GM21717 (cell line): ENCODE data around the gene RAET1L.
"Not testable (repeated sequence)": the region's sequence is repeated elsewhere in the genome, so short reads cannot be mapped to it uniquely, and the experiment has no call there.

ENCODE experiments used
- ATAC-seq: cut with Tn5 transposase; IDR thresholded peaks from one replicate; pipeline ENCODE4 v1.9.1; 2021; ENCODE audit warnings: mild to moderate bottlenecking, moderate library complexity; ENCODE audit not compliant: unreplicated experiment

Gene RAET1L, protein sequence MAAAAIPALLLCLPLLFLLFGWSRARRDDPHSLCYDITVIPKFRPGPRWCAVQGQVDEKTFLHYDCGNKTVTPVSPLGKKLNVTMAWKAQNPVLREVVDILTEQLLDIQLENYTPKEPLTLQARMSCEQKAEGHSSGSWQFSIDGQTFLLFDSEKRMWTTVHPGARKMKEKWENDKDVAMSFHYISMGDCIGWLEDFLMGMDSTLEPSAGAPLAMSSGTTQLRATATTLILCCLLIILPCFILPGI

DNA sequence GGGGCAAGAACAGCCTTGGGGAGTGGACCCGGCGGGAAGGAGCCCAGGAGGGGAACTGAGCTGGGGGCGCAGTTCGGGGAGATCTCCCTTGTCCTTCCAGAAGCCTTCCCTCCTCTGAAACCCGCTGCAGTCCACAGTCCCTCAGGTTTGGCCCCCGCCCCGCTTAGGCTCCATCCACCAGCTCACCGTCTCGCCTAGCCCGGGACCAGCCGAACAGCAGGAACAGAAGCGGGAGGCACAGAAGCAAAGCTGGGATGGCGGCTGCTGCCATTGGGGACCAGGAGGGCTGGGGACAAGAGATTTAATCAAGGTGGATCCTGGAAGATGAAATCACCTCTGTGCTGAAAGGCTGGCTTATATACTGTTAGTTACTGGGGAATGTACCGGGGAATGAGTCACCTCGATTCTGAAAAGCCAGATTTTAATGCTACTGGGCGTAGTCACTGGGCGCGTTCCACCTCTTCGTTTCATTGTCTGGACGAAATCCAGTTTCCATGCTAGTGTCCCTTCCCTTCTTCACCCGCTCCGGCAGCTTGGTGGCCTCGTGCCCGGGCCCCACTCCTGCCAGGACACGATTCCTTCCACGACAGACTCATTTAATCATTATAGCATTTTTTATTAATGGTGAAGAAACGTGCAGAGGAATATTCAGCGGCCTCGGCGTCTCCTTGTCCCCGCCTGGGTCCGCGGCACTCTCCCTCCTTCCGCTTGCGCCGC is at the start of gene RAET1L:
TSS of gene RAET1L (minus strand) at position 332 of the 717 bp plus-strand sequence. CDS start at position 271, 61 bp downstream.
- ATAC-seq: no peak

DNA sequence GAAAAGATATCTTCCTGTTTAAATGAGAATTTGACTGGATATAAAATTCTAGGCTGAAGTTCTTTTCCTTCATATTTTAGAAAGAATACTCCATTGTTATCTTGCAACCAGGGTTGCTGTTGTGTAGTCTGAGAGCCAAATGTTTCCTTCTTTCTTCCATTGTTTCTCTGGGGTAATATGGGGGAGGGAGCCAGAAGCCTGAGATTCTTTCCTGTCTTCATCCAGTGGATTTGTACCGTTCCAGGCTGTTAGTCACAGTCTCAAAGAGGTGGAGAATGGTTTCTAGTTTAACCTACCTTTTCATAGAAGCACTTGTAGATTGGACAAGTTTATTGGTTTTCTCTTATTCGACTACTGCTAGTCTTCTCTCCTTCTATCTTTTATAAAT is 49.7 kb upstream of the RAET1L start:
- ATAC-seq: no peak

DNA sequence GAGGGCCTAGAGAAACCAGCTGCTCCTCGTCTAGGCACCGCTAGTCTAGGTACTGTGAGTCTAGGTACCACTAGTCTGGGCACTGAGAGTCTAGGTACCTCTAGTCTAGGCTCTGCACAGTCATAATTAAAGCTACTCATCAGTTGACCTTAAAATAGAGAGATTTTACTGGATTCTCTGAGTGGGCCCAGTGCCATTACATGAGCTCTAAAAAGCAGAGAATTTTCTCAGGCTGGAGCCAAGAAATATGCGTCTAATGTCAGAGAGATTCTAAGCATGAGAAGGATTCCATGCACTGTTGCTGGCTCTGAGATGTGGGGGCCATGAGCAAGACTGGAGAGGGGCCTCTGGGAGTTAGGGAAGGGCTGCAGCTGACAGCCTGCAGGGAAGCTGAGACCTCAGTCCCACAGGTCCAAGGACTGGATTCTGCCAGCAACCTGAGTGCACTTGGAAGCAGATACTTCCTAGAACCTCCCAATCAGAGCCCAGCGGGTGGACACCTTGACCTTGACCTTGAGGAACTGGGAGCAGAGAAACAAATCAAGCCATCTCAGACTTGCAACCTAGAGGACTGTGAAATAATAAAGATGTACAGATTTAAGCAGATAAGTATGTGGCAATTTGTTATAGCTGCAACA is 49.2 kb upstream of the RAET1L start:
- not testable (repeated sequence) for ATAC-seq

DNA sequence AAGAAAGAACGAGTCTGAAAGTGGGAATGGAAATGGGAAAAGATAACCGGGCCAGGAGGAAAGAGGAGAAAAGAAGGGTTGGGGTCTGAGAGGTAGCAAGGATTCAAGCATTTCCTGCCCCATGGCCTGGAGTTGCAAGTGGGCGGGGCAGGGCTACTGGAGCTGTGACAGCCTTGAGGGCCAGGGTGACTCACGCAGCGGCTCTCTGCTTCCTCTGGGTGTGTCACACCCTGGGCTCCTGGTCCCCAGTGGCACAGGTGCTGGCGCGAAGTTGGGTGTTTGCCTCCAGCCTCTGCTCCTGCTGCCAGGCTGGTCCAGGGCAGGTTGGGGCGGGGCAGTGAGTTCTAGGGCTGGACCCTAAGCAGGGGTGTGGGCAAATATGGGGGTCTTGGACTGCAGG is 46.9 kb upstream of the RAET1L start:
- ATAC-seq: no peak

DNA sequence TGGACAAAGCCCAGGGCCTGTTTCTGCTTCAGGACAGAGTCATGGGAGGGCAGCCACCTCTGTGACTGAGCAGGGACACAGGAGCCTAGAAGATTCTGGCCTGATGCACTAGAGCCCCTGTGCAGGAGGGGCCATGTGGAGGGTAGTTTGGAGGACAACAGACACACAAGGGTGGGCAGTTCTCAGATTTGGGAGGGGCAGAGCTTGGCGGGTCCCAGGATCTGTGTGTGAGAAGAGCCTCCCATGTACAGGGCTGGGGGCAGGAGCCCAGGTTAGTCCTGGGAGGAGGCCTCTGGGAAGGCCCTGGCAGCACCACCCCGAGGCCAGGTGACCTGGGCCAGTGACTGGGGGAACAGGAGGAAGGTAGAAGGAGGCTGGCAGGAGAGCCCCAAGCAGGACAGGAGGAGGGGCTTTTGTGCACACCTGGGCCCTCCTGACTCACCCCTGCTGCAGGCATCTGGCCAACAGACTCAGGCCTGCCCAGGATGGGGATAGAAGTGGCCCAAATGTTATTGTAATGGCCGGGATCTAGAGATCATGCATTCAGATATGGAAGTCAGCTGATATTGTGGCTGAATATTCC is 45.0 kb upstream of the RAET1L start:
- no peak for ATAC-seq

DNA sequence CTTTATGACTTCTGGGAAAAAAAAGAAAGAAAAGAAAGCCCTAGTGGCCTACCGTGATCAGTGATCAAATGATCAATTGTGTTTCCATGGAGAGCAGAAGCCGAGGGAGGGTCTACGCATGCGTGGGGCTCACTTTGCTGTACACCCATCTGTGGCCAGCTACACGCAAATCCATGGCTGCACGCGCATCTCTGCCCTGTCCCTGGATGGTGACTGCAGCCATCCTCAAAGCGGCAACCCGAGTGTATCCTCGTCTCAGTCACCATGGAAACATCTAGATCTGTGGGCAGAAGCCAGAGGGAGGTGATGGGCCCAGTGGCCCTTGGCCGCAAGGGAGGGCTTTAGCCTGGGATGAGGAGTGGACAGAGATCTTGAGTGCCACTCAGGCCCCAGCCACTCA is 44.4 kb upstream of the RAET1L start:
- no peak for ATAC-seq

DNA sequence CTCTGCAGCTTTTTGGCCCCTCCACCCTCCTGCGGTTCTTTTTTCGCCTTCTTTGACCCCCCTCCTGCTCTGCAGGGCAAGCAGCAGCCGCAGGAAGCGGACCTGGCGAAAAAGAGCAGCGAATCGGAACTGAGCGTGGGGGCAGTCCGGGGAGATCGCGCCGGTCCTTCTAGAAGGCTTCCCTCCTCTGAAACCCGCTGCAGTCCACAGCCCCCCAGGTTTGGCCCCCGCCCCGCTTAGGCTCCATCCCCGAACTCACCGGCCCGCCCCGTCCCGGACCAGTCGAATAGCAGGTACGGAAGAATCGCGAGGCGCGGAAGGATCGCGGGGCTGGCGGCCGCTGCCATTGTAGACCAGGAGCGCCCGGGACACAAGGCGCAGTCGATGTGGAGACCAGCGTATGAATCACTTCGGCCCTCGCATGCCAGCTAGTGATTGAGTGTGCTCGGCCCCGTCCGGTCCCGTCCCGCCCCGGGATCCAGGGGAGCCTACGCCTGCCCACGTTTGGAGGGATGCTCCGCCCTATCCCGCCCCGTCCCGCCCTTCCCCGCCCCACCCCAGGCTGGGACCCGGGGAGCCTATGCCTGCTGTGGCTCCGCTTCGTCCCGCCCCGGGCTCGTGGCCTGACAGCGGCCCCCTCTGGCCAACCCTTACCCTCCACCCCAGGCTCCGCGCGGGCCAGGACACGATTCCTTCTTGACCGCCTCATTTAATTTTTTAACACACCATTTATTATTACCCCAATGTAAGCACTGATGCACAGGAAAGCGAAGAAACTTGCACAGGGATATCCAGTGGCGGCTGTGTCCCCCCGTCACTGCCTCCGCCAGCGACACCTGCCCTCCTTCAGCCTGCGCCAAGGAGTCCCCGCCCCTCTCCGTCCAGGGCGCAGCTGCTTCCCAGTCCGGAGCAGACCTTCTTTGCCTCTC is 43.7 kb upstream of the RAET1L start, which contains the start of gene ULBP3:
TSS of gene ULBP3 (minus strand) at position 402 of the 929 bp plus-strand sequence. CDS start at position 347, 55 bp downstream.
- peak; percentile 56 for ATAC-seq

DNA sequence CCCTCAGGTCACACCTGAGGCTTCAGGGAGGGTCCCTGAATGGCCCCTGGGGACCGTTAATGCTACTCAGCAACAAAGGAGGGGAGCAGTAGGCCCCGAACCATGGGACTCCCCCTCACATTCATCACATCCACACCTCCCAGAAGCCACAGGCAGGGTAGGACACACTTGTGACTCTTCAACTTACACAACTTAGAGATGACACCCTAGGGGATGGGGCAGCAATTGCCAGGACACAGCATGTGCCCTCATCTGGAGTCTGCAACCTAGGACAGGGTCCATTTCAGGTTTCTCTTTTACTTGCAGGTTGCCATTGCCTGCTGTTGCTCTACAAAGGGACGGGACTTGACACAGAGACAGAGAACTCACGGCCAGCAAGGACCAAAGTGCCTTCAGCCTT is 42.8 kb upstream of the RAET1L start:
- ATAC-seq: no peak

DNA sequence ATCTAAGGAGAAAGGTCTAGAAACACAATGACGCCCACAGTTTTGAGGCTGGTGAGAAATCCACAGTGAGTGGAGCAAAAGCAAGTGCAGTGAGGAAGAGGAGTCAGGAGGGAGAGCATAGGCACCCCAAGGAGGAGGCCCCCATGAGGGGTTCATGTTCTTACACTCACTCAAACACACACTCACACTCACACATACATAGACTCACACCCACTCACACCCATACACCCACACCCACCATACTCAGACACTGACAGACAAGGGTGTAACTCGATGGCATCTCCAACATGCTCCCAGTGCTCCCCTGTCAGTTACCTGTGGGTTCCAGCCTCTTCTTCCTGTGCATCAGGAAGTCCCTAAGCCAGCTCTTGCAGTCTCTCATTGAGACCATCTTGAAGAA is 39.8 kb upstream of the RAET1L start:
- no peak for ATAC-seq

DNA sequence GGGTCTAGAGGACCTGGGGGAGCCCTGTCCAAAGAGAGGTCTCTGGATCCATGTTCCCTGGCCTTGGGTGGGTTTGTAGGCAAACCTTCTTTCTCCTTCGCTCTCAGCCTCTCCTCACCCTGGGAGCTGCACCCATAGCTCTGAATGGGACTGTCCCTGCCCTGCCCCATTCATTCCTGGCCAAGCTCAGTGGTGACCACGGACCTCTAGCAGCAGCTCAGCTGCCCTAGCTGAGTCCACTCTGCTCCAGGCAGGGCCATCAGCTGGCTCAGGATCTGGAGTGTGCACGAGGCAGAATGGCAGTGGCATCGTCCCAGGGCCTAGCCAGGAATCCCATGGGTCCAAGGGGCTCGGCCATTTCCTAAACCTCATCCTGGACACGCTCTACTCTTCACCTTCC is 38.3 kb upstream of the RAET1L start:
- ATAC-seq: no peak

DNA sequence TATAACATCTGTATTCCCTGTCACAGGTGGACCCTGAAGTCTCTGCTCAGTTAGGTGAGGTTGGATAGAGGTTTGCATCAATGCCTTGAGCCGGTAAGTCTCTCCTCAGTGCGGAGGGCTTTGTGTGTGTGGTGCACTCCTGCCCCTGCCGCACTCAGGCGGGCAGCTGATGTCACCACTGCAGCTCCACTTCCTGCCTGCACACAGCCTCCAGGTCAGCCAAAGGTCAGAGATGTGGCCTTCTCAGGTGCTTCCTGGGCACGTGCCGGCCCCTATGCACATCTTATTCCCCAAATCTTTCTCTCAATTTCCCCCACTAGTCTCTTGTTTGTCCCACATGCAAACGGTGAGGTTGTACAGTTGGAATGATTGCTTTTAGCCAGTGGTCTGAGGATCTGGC is 34.6 kb upstream of the RAET1L start:
- ATAC-seq: not testable (repeated sequence)

DNA sequence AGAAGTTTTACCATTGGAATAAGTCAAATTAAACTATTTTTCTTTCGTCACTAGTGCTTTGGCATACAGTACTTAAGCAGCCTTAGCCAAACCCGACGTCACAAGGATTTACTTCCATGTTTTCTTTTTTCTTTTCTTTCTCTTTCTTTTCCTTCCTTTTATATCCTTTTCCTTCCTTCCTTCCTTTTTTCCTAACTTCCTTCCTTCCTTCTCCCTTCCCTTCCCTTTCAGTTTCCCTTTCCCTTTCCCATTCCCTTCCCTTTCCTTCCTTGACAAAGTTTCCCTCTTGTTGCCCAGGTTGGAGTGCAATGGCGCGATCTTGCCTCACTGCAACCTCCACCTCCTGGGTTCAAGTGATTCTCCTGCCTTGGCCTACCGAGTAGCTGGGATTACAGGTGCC is 33.7 kb upstream of the RAET1L start:
- no peak for ATAC-seq

DNA sequence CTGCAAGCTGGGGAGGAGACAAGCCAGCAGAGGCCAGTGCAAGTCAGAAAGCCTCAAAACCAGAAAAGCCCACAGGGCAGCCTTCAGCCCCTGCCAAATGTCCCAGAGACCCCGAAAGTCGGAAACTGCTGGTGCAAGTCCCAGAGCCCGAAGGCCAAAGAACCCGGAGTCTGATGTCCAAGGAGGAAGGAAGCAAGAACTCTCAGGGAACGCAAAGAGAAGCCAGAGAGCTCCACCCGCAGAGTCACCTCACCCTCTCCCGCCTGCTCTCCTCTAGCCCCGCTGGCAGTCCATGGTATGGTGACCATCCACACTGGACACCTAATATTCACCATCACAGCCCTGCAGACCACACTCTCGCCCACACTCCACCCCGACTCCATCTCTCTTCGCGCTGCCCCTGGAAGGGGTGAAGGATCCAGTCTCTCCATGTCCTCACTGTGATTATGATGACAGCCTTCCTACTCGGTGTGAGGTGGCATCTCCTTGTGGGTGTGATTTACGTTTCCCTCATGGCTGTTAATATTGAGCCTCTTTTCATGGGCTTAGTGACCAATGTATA is 33.0 kb upstream of the RAET1L start:
- no peak for ATAC-seq

DNA sequence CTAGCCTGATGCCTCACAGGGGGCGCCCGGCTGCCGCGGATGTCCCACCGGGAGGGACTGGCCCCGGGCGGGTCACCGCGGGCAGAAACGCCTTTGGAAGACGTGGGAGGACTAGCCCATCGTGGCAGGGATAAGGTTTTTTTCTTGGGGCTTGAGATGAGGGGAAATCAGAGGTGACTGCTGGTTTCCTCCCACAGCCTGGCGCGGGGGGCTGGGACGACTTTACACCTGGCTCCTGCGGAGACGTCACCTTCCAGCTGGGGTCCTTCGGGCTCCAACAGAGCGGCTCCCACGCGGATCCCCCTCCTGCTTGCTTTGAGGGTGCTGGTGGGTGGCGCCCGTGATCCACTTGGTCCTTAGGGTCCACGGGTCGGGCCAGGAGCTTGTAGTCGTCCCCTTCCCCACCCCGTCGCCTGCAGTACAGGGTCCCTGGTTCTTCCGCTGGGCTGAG is 32.2 kb upstream of the RAET1L start:
- ATAC-seq: no peak

DNA sequence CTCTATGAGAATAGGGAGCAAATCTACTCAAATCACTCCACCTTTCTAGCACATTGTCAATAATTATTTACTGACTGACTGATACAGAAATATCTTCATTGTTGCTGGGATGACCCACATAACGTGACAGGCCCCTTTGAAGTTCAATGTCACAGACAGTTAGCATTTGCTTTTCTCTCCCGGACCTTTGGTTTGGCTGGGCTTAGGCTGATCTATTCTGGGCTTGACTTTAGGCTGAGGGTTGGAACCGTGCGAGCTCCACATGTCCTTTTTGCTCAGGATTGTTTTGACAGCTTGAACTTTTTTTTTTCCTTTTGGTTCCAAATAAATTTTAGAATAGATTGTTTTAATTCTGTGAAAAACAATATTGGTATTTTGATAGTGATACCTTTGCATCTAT is 31.6 kb upstream of the RAET1L start:
- ATAC-seq: no peak

DNA sequence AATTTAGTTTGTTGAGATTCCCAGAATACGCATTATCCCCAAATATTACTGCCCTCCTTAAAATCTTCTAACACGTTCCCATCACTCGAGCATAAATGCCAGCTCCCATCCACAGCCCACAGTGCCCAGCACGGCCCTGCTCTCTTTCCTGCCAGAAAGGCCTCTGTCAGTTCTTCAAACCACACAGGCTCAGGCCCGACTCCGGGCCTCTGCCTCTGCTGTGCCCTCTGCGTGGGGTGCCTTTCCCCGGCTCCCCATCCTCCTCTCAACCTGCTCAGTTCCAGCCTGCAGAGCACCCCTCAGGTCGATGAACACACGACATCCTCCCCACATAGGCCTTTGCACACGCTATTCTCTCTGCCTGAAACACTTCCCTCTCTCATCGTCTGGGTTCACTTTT is 30.8 kb upstream of the RAET1L start:
- no peak for ATAC-seq

DNA sequence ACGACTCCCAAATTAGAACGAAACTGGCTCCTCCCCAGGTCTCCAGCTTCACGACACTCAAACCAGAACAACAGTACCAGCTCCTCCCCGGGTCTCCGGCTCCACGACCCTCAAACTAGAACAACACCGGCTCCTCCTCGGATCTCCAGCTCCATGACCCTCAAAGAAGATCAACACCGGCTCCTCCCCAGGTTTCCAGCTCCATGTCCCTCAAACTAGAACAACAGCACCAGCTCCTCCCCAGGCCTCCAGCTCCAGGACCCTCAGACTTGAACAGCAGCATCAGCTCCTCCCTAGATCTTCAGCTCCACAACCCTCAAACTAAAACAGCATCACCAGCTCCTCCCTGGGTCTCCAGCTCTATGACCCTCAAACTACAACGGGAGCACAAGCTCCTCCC is 29.8 kb upstream of the RAET1L start:
- ATAC-seq: no peak

DNA sequence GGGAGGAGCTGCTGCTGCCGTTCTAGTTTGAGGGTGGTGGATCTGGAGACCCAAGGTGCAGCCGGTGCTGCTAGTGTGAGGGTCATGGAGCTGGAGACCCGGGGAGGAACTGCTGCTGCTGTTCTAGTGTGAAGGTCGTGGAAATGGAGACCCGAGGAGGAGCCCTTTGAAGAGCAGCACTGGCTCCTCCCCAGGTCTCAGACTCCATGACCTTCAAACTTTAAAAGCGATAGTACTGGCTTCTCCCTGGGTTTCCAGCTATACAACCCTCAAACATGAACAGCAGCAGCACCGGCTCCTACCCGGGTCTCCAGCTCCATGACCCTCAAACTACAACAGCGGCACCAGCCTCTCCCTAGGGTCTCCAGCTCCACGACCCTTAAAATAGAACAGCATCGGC is 28.1 kb upstream of the RAET1L start:
- ATAC-seq: no peak

DNA sequence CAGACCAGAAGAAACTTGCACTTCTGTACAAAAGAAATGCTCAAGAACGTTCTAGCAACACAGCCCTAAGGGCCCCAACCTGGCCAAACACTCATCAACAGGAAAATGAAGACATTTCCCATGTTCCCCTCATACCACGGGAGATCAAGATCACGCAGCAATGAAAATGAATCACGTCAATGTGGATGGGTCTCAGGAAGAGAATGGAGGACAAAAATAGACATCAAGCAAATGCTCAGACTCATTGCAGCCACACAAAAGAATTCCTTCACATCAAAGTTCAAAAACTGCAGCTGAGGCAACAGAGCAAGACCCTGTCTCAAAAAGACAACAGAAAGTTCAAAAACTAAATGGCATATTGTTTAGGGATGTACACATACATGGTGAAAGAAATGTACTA is 25.5 kb upstream of the RAET1L start:
- ATAC-seq: no peak

DNA sequence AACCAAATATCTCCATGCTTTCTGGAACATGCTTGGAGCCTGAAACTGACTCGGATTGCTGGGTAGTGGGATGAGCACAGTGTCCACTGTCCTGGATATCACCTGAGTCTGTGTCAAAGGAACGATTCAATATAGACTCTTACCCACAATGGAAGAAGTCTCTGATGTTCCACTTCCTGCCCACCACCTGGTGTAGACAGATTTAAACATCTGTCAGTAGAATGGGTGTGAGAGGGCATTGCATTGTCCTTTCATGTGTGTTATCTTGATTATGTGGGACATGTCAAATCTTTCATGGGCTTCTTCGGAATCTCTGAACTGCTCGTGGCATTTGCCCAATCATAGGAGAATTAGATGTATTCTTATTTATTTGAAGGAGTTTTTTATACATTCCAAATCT is 22.8 kb upstream of the RAET1L start:
- ATAC-seq: no peak
